Activated gamma-delta T cell treated with anti-CD3 and anti-CD28 coated beads, Interleukin-2, amount 50 U/mL, for 16 hours (primary cell): Measurements from ENCODE around the gene C1QTNF9B.

Experiments
- DNase-seq: peaks from one replicate; pipeline ENCODE4 v3.0.0-alpha.2; 2020; ENCODE audit warnings: low read depth

C1QTNF9B gene

GRCh38 chr13:23856008-23856750 is 41.1 kb downstream of the C1QTNF9B start:
- DNase-seq = no peak

GRCh38 chr13:23855360-23855759 is 41.9 kb downstream of the C1QTNF9B start:
- no peak for DNase-seq

- no peak for DNase-seq
Observed at GRCh38 chr13:23852351-23852750, 45.0 kb downstream of the C1QTNF9B start.

GRCh38 chr13:23851106-23851505 is 46.2 kb downstream of the C1QTNF9B start:
- no peak for DNase-seq

- no peak for DNase-seq
Observed at GRCh38 chr13:23850134-23850533, 47.2 kb downstream of the C1QTNF9B start.

- DNase-seq = no peak
Observed at GRCh38 chr13:23849670-23850069, 47.6 kb downstream of the C1QTNF9B start.

- no peak for DNase-seq
Observed at GRCh38 chr13:23848646-23849141, 48.6 kb downstream of the C1QTNF9B start.

- DNase-seq = no peak
Observed at GRCh38 chr13:23848019-23848418, 49.3 kb downstream of the C1QTNF9B start.

- DNase-seq = no peak
Observed at GRCh38 chr13:23847497-23847896, 49.8 kb downstream of the C1QTNF9B start.

- DNase-seq = no peak
Observed at GRCh38 chr13:23845105-23845725, 52.1 kb downstream of the C1QTNF9B start.

- no peak for DNase-seq
Observed at GRCh38 chr13:23844132-23844531, 53.2 kb downstream of the C1QTNF9B start.

- no peak for DNase-seq
Observed at GRCh38 chr13:23843436-23843835, 53.9 kb downstream of the C1QTNF9B start.

- no peak for DNase-seq
Observed at GRCh38 chr13:23842406-23842805, 54.9 kb downstream of the C1QTNF9B start.
